Gastrocnemius medialis (tissue), 4 donors: ENCODE data around the gene ARHGEF11. TPM values are rescaled to one million over a fixed set of nuclear protein-coding genes. Genes with fewer than 3 reads are reported as not detected.

Experiments used
- ATAC-seq, 2 donors: fragments of 150-250 bp; one replicate each; pipeline ENCODE4 v1.9.1; 2016
- DNase-seq, 2 donors: peaks; one replicate each; pipeline ENCODE4 v3.0.0-alpha.2; 2019
- H3K27ac ChIP-seq, 4 donors: fragments of 200-600 bp; sonication (generic); 1 replicate in 1 of 4; 2 replicates in 3 of 4; pipeline ENCODE4 v1.5.1; 2016 to 2018; ENCODE audit warnings: mild to moderate bottlenecking in 2 of 4, moderate library complexity in 1 of 4
- H3K27me3 ChIP-seq, 3 donors: fragments of 200-600 bp; sonication (generic) in 2 of 3; 1 replicate in 1 of 3; 2 replicates in 2 of 3; pipeline versions ENCODE4 v1.5.1 to v1.6.0; 2016 to 2019; ENCODE audit warnings: mild to moderate bottlenecking in 1 of 3, moderate library complexity in 1 of 3
- H3K36me3 ChIP-seq, 2 donors: fragments of 200-600 bp; sonication (generic) in 1 of 2; one replicate each; pipeline ENCODE4 v1.5.1; 2017 to 2018
- H3K4me1 ChIP-seq, 2 donors: fragments of 200-600 bp; sonication (generic) in 1 of 2; one replicate each; pipeline ENCODE4 v1.5.1; 2016 to 2017; ENCODE audit warnings: mild to moderate bottlenecking in 2 of 2
- H3K4me3 ChIP-seq, 4 donors: fragments of 200-600 bp; sonication (generic) in 3 of 4; 1 replicate in 1 of 4; 2 replicates in 3 of 4; pipeline ENCODE4 v1.5.1; 2016 to 2019; ENCODE audit warnings: mild to moderate bottlenecking in 2 of 4
- H3K9me3 ChIP-seq, 3 donors: fragments of 200-600 bp; sonication (generic) in 2 of 3; 1 replicate in 1 of 3; 2 replicates in 2 of 3; pipeline ENCODE4 v1.5.1; 2016 to 2019
- CTCF ChIP-seq, 5 experiments: fragments of 450-650 bp in 3 of 5; fragments of 200-600 bp in 2 of 5; sonication (generic) in 2 of 5; IDR thresholded peaks in 4 of 5; conservative IDR thresholded peaks in 1 of 5; 1 replicate in 4 of 5; 2 replicates in 1 of 5; pipeline ENCODE4 v1.5.1; 2016 to 2019; ENCODE audit warnings: antibody characterized with exemption in 5 of 5, mild to moderate bottlenecking in 3 of 5, moderate library complexity in 3 of 5
- POLR2A ChIP-seq, 2 donors: fragments of 450-650 bp; IDR thresholded peaks; one replicate each; pipeline ENCODE4 v1.6.1; 2017; ENCODE audit warnings: antibody characterized with exemption in 2 of 2, mild to moderate bottlenecking in 2 of 2, moderate library complexity in 2 of 2
- in situ Hi-C, 4 donors: fragments of 200-750 bp; cut with MboI; loops; one replicate each; pipeline versions ENCODE4 v1.15.0 to v1.8.0; 2017; ENCODE audit warnings: low sequenced_read_pairs in 4 of 4
- intact Hi-C: fragments of 100-400 bp; cut with DNase I; formaldehyde crosslinking; loops from one replicate; pipeline ENCODE4 v1.15.1; 2023; ENCODE audit warnings: low total_unique reads
- total RNA-seq, 4 donors: library from RNA; depleted of rRNA; stranded (reverse); fragments of >200 nt; gene quantifications; one replicate each; pipeline versions ENCODE4 v1.1.0 to v1.2.3, GENCODE V29; 2016

The ARHGEF11 gene
- total RNA-seq, 4 donors from 2014 or later: 19.5 to 33.4 (median 27.7) TPM

DNA sequence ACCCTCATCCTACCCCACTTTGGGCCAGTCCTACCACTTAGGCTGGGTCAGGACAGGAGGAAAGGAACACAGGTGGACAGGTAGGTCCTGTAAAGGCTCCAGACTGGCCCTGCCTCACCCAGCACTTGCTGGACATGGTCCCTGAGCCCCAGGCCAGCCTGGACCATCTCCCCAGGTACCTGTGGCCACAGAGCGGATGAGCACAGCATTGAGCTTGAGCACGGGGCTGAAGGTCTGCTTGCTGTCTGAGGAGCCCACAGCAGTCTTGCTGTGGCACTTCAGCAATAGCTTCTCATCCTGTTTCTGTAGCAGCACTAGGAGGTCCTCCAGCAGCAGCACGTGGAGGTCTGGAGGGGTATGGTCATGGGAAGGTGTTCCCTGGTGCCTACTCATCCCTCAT is 101.8 kb downstream of the ARHGEF11 start:
- Histone ChIP-seq H3K9me3 (no peaks in the 10 kb centered on the region), H3K27ac (no peak overlapping the region), H3K36me3 (peaks cover 0 to 99% of the 10 kb centered on the region in 2 donors), H3K4me1 (no peaks in the 10 kb centered on the region), H3K4me3 (no peak overlapping the region), H3K27me3 (no peaks in the 10 kb centered on the region)
- intact Hi-C loops (no loop called here), in situ Hi-C loops (no loop called here)
- no peak for TF ChIP-seq POLR2A (IDR thresholded peaks at IDR 0.05)
- no peak for TF ChIP-seq CTCF (IDR thresholded peaks at IDR 0.05 in 4 of 5, conservative IDR thresholded peaks at IDR 0.05 in 1 of 5)
- no peak for DNase-seq
- ATAC-seq: no peak

DNA sequence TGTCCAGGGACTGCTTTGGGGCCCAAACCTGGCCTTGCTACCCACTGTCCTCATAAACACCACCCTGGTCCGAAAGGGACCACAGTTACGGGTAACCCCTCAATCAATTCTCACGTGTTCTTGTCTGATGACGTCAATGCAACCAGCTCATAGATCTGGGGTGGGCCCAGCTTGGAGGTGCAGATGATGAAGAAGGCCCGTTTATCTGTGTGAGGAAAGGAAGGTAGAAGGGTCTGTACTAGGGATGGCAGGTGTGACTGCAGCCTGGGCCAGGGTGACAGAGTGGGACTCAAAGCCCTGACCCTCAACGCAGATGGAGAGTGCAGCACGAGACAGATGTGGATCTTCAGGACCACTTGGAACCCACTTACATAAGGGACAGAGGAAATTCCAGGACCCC is 103.0 kb downstream of the ARHGEF11 start:
- in situ Hi-C loops: no loop called here
- H3K9me3 ChIP-seq: no peaks in the 10 kb centered on the region
- H3K27me3 ChIP-seq: no peaks in the 10 kb centered on the region
- H3K4me1 ChIP-seq: no peaks in the 10 kb centered on the region
- TF ChIP-seq POLR2A (IDR thresholded peaks at IDR 0.05): no peak
- no peak overlapping the region for H3K27ac ChIP-seq
- peaks cover 0 to 99% of the 10 kb centered on the region in 2 donors for H3K36me3 ChIP-seq
- ATAC-seq (no peak), DNase-seq (no peak)
- no peak overlapping the region for H3K4me3 ChIP-seq
- intact Hi-C loops: no loop called here

DNA sequence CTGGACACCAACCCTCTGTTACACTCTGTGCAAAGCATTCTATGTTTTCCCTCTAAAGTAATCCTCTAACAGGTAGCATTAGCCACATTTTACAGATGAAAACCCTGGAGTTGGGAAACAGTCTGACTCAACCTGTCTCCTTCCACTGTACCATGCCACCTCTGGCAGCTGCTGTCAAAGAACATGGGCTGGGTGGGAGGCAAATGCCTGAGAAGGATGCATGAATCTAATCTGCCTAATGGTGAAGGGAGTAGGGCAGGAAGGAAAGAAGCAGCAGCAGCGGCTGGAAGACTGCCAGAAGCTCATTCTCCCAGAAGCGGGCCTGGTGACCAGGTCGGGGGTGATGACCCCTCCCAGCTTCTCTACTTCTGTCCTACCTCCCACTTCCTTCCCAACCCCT is 103.4 kb downstream of the ARHGEF11 start:
- DNase-seq (no peak), ATAC-seq (no peak)
- Histone ChIP-seq H3K36me3 (peaks cover 0 to 99% of the 10 kb centered on the region in 2 donors), H3K27ac (no peak overlapping the region), H3K4me3 (no peak overlapping the region), H3K27me3 (no peaks in the 10 kb centered on the region), H3K4me1 (no peaks in the 10 kb centered on the region), H3K9me3 (no peaks in the 10 kb centered on the region)
- TF ChIP-seq POLR2A (IDR thresholded peaks at IDR 0.05) (no peak), CTCF (IDR thresholded peaks at IDR 0.05 in 4 of 5, conservative IDR thresholded peaks at IDR 0.05 in 1 of 5) (no peak)
- in situ Hi-C loops: no loop called here
- intact Hi-C loops: no loop called here

DNA sequence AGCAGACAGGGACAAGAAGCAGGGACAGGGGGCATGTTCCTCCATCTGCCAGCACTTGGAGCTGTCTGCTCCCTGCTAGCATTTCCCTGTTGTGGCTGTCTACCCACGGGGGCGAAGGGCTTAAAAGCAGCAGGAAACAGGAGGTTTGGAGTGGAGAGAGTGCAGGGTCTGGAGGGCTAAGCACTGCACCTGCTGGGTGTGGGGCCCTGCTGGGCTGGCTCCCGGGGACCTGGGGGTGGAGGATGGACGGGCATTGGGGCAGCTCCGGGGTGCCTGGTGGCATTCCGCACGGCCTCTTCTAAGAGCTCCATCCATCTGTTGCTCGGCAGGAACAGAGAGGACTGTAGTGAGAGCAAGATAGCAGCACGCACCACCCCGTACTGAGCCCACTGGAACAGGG is 103.9 kb downstream of the ARHGEF11 start:
- ATAC-seq (no peak), DNase-seq (no peak)
- no peaks in the 10 kb centered on the region for H3K27me3 ChIP-seq
- no peak overlapping the region for H3K4me3 ChIP-seq
- no peak overlapping the region for H3K27ac ChIP-seq
- peaks cover 0 to 97% of the 10 kb centered on the region in 2 donors for H3K36me3 ChIP-seq
- H3K9me3 ChIP-seq: no peaks in the 10 kb centered on the region
- TF ChIP-seq POLR2A (IDR thresholded peaks at IDR 0.05) (no peak), CTCF (IDR thresholded peaks at IDR 0.05 in 4 of 5, conservative IDR thresholded peaks at IDR 0.05 in 1 of 5) (no peak)
- in situ Hi-C loops (no loop called here), intact Hi-C loops (no loop called here)
- H3K4me1 ChIP-seq: no peaks in the 10 kb centered on the region

GRCh38 chr1:156939786-156940334 is 105.7 kb downstream of the ARHGEF11 start:
- H3K27ac ChIP-seq: no peak overlapping the region
- ATAC-seq (no peak), DNase-seq (no peak)
- no peaks in the 10 kb centered on the region for H3K9me3 ChIP-seq
- H3K4me1 ChIP-seq: no peaks in the 10 kb centered on the region
- no peak for TF ChIP-seq POLR2A (IDR thresholded peaks at IDR 0.05)
- no peak for TF ChIP-seq CTCF (IDR thresholded peaks at IDR 0.05 in 4 of 5, conservative IDR thresholded peaks at IDR 0.05 in 1 of 5)
- intact Hi-C loops (no loop called here), in situ Hi-C loops (no loop called here)
- H3K27me3 ChIP-seq: no peaks in the 10 kb centered on the region
- H3K36me3 ChIP-seq: peaks cover 0 to 86% of the 10 kb centered on the region in 2 donors
- no peak overlapping the region for H3K4me3 ChIP-seq
